ENCODE results near the gene PDE10A.
A peak's percentile ranks its signal among the peaks of the same experiment; 100 is the strongest.

Gene PDE10A

GRCh38 chr6:165548450-165548849 lies 114.6 kb downstream of the PDE10A start:
- H3K4me3 ChIP-seq (replicated peaks; ENCODE audit: low read depth, low read length) = no peak overlapping the region
- no peak for TF ChIP-seq CTCF (IDR thresholded peaks at IDR 0.05; ENCODE audit: low read length, missing control alignments)
- no peak for DNase-seq (ENCODE audit: low read depth)

DNA sequence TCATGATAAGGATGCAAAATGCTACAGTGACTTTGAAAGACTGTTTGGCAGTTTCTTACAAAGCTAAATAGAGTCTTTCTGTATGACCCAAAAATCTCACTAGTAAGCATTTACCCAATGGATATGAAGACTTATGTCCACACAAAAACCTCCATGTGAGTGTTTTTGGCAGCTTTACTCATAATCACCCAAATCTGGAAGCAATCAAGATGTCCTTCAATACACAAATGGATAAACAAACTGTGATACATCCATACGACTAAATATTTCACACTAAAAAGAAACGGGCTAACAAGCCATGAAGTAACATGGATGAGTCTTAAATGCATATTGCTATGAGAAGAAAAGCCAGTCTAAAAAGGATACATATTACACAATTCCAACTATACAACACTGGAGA lies 117.2 kb downstream of the PDE10A start:
- H3K4me3 ChIP-seq (replicated peaks; ENCODE audit: low read depth, low read length) = no peak overlapping the region
- DNase-seq (ENCODE audit: low read depth) = no peak
- no peak for TF ChIP-seq CTCF (IDR thresholded peaks at IDR 0.05; ENCODE audit: low read length, missing control alignments)

GRCh38 chr6:165543781-165544180 lies 119.3 kb downstream of the PDE10A start:
- no peak for DNase-seq (ENCODE audit: low read depth)
- no peak overlapping the region for H3K4me3 ChIP-seq (replicated peaks; ENCODE audit: low read depth, low read length)
- TF ChIP-seq CTCF (IDR thresholded peaks at IDR 0.05; ENCODE audit: low read length, missing control alignments) = no peak

DNA sequence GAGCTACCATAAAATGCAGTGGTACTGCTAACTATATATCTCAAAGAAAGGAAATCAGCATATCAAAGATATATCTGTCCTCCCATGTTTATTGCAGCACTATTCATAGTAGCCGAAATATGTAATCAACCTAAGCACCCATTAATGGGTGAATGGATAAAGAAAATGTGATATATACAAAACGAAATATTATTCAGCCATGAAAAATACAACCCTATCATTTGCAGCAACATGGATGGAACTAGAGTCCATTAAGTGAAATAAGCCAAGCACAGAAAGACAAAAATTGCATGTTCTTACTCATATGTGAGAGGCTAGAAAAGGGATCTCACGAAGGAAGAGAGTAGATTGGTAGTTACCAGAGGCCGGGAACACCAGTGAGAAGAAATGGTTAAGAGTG lies 126.1 kb downstream of the PDE10A start:
- TF ChIP-seq CTCF (IDR thresholded peaks at IDR 0.05; ENCODE audit: low read length, missing control alignments) = no peak
- no peak overlapping the region for H3K4me3 ChIP-seq (replicated peaks; ENCODE audit: low read depth, low read length)
- no peak for DNase-seq (ENCODE audit: low read depth)

- TF ChIP-seq CTCF (IDR thresholded peaks at IDR 0.05; ENCODE audit: low read length, missing control alignments) = no peak
- no peak overlapping the region for H3K4me3 ChIP-seq (replicated peaks; ENCODE audit: low read depth, low read length)
- no peak for DNase-seq (ENCODE audit: low read depth)
These were observed 143.7 kb downstream of the PDE10A start for GRCh38 chr6:165519316-165519715.

DNA sequence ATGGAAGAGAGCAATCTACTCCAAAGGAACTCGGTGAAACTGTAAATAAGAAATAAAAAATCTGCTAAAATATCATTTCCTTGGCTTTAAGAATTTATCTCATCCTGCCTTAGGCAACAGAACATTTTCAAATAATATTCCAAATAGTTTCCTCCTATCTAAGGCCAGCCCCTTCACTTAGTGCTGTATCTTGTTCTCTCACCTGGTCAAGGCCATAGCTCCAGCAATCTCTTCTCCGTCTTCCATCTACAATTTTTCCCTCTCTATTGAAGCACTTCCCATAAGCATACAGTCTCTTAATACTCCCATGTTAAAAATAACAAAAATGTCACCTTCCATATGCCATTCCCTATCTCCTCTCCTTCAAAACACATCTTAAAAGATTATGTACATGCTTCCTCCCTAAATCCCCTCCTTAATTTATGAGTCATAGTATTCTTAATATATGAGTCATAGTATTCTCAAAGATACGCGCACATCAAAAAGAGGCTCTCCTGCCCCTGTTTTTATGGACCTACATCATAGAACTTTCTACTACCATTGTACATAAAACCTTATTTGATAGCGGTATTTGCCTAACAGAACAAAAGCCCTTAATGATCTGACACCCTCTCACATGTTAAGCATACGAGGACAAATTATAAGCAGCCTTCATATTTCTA lies 146.9 kb downstream of the PDE10A start:
- peak; percentile 69 for DNase-seq (ENCODE audit: low read depth)
- H3K4me3 ChIP-seq (replicated peaks; ENCODE audit: low read depth, low read length) = no peak overlapping the region
- no peak for TF ChIP-seq CTCF (IDR thresholded peaks at IDR 0.05; ENCODE audit: low read length, missing control alignments)

DNA sequence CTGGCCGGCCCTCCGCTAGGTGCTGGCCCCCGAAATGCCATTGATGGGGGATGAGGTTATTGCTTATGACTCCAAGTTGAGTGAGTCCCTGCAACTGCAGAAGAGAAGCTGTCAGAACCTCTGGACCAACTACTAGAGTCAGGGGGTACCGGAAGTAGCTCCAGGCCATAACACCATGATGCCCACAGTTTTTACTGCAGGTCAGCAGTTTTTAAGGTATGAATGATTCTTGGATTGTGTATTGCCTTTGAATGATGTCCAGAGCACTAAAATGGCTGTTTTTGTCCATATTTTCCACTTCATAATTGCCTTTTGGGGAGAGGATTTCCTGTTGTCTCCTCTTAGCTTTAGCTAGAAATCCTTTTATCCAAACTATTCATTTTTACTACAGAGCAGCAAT lies 148.4 kb downstream of the PDE10A start:
- no peak overlapping the region for H3K4me3 ChIP-seq (replicated peaks; ENCODE audit: low read depth, low read length)
- DNase-seq (ENCODE audit: low read depth) = no peak
- no peak for TF ChIP-seq CTCF (IDR thresholded peaks at IDR 0.05; ENCODE audit: low read length, missing control alignments)

Data from fibroblast of pulmonary artery (primary cell).